ENCODE results near the gene DNAH2.

DNAH2 gene

DNA sequence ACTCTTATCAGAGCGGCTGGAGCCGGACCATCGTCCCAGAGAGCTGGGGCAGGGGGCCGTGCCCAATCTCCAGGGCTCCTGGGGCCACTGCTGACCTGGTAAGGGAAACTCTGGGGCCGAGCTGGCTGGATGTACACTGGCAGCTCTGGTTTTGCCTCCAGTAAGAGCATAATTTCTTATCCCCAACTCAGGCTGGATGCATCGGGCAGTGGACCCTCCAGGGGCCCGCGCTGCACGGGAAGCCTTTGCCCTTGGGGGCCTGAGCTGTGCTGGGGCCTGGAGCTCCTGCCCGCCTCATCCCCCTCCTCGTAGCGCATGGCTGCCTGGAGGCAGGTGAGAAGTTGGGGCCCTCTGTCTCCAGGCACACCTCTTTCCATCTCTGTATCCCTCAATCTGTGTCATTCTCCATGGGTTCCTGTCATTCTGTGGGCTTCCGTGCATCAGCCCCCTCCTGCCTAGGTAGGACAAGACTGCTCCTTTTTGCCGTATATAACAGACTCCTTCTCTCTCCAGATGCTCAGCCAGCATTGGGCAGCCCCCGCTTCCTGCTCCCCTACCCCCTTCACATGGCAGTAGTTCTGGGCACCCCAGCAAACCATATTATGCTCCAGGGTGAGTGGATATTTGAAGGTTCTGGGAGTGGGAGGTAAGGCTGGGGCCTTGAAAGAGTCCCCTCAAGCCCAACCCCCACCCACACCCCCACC, 128.0 kb downstream of the DNAH2 start:
- peak overlapping the region; percentile 98 for H3K4me2 ChIP-seq (ENCODE audit: low read depth, low read length, poor library complexity, severe bottlenecking)
- peaks cover 13% of the 10 kb centered on the region for H3K4me1 ChIP-seq (ENCODE audit: insufficient read depth, low read length, poor library complexity, severe bottlenecking)
- H3K9me3 ChIP-seq (ENCODE audit: insufficient read depth, low read depth, low read length): no peaks in the 10 kb centered on the region
- H3K79me2 ChIP-seq (ENCODE audit: insufficient read depth, low read length): peaks cover 47% of the 10 kb centered on the region; the same call in 1 of the 2 replicates
- H3K9ac ChIP-seq (ENCODE audit: low read depth, low read length, poor library complexity, severe bottlenecking): peak overlapping the region; percentile 77
- no peaks in the 10 kb centered on the region for H3F3A ChIP-seq (ENCODE audit: low read depth)
- H4K20me1 ChIP-seq (ENCODE audit: insufficient read depth, low read length, poor library complexity, severe bottlenecking): peaks cover 59% of the 10 kb centered on the region
- no peaks in the 10 kb centered on the region for H3K9me2 ChIP-seq (replicated peaks; ENCODE audit: low read depth, low read length)
- peaks cover 42% of the 10 kb centered on the region; the same call in 1 of the 2 replicates for H3K36me3 ChIP-seq (ENCODE audit: insufficient read depth, low read length)
- no peak overlapping the region for H2AFZ ChIP-seq (ENCODE audit: low read length)
- no peaks in the 10 kb centered on the region for H3K27me3 ChIP-seq (ENCODE audit: insufficient read depth, low read length, poor library complexity, severe bottlenecking)
- peak overlapping the region; percentile 88 for H3K4me3 ChIP-seq (ENCODE audit: low read length, poor library complexity, severe bottlenecking)
- no peak for TF ChIP-seq EZH2phosphoT487 (IDR thresholded peaks at IDR 0.05; ENCODE audit: borderline replicate concordance)
- TF ChIP-seq, protein P1, sequence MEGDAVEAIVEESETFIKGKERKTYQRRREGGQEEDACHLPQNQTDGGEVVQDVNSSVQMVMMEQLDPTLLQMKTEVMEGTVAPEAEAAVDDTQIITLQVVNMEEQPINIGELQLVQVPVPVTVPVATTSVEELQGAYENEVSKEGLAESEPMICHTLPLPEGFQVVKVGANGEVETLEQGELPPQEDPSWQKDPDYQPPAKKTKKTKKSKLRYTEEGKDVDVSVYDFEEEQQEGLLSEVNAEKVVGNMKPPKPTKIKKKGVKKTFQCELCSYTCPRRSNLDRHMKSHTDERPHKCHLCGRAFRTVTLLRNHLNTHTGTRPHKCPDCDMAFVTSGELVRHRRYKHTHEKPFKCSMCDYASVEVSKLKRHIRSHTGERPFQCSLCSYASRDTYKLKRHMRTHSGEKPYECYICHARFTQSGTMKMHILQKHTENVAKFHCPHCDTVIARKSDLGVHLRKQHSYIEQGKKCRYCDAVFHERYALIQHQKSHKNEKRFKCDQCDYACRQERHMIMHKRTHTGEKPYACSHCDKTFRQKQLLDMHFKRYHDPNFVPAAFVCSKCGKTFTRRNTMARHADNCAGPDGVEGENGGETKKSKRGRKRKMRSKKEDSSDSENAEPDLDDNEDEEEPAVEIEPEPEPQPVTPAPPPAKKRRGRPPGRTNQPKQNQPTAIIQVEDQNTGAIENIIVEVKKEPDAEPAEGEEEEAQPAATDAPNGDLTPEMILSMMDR (conservative IDR thresholded peaks at IDR 0.05; ENCODE audit: low read length): no peak

DNA sequence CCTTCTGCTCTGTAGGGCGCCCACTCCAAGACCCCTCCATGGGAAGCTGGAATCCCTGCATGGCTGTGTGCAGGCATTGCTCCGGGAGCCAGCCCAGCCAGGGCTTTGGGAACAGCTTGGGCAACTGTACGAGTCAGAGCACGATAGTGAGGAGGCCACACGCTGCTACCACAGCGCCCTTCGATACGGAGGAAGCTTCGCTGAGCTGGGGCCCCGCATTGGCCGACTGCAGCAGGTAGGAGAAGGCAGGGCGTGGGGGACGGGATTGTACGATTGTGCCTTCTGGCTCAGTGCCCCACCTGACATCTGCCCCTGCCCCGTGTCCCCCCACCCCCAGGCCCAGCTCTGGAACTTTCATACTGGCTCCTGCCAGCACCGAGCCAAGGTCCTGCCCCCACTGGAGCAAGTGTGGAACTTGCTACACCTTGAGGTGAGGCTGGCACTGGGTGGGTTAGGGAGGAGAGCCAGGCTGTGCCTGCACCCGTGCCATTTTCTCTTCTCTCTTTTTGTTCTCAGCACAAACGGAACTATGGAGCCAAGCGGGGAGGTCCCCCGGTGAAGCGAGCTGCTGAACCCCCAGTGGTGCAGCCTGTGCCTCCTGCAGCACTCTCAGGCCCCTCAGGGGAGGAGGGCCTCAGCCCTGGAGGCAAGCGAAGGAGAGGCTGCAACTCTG, 128.7 kb downstream of the DNAH2 start:
- TF ChIP-seq, protein P1 (conservative IDR thresholded peaks at IDR 0.05; ENCODE audit: low read length): no peak
- no peak for TF ChIP-seq EZH2phosphoT487 (IDR thresholded peaks at IDR 0.05; ENCODE audit: borderline replicate concordance)
- peaks cover 49% of the 10 kb centered on the region; the same call in 1 of the 2 replicates for H3K36me3 ChIP-seq (ENCODE audit: insufficient read depth, low read length)
- peaks cover 56% of the 10 kb centered on the region for H4K20me1 ChIP-seq (ENCODE audit: insufficient read depth, low read length, poor library complexity, severe bottlenecking)

DNA sequence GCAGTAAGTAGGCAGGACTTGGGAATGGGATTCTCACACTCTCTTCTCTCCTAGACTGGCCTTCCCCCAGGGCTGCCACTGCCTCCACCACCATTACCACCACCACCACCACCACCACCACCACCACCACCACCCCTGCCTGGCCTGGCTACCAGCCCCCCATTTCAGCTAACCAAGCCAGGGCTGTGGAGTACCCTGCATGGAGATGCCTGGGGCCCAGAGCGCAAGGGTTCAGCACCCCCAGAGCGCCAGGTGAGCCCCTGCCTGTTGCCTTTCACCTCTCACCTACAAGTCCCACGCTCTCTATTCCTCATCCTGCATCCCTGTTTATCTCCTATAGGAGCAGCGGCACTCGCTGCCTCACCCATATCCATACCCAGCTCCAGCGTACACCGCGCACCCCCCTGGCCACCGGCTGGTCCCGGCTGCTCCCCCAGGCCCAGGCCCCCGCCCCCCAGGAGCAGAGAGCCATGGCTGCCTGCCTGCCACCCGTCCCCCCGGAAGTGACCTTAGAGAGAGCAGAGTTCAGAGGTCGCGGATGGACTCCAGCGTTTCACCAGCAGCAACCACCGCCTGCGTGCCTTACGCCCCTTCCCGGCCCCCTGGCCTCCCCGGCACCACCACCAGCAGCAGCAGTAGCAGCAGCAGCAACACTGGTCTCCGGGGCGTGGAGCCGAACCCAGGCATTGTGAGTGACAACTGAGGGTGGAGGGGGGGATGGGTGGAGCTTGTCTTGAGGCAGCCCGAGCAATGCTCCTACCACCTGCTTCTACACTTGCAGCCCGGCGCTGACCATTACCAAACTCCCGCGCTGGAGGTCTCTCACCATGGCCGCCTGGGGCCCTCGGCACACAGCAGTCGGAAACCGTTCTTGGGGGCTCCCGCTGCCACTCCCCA, 129.5 kb downstream of the DNAH2 start:
- H3K36me3 ChIP-seq (ENCODE audit: insufficient read depth, low read length): peaks cover 56% of the 10 kb centered on the region; the same call in 1 of the 2 replicates
- TF ChIP-seq EZH2phosphoT487 (IDR thresholded peaks at IDR 0.05; ENCODE audit: borderline replicate concordance): no peak
- TF ChIP-seq, protein P1 (conservative IDR thresholded peaks at IDR 0.05; ENCODE audit: low read length): no peak
- H3K27me3 ChIP-seq (ENCODE audit: insufficient read depth, low read length, poor library complexity, severe bottlenecking): no peaks in the 10 kb centered on the region
- peaks cover 36% of the 10 kb centered on the region; the same call in 1 of the 2 replicates for H3K79me2 ChIP-seq (ENCODE audit: insufficient read depth, low read length)
- no peak overlapping the region for H3K4me2 ChIP-seq (ENCODE audit: low read depth, low read length, poor library complexity, severe bottlenecking)
- H3K9me2 ChIP-seq (replicated peaks; ENCODE audit: low read depth, low read length): no peaks in the 10 kb centered on the region
- no peaks in the 10 kb centered on the region for H3F3A ChIP-seq (ENCODE audit: low read depth)
- no peak overlapping the region for H3K4me3 ChIP-seq (ENCODE audit: low read length, poor library complexity, severe bottlenecking)
- H3K4me1 ChIP-seq (ENCODE audit: insufficient read depth, low read length, poor library complexity, severe bottlenecking): peaks cover 5% of the 10 kb centered on the region
- H4K20me1 ChIP-seq (ENCODE audit: insufficient read depth, low read length, poor library complexity, severe bottlenecking): peaks cover 55% of the 10 kb centered on the region
- no peak overlapping the region for H2AFZ ChIP-seq (ENCODE audit: low read length)
- no peak overlapping the region for H3K9ac ChIP-seq (ENCODE audit: low read depth, low read length, poor library complexity, severe bottlenecking)
- H3K9me3 ChIP-seq (ENCODE audit: insufficient read depth, low read depth, low read length): no peaks in the 10 kb centered on the region

More for the DNA sequence above, 128.7 kb downstream of the DNAH2 start:
- no peaks in the 10 kb centered on the region for H3K9me3 ChIP-seq (ENCODE audit: insufficient read depth, low read depth, low read length)
- H2AFZ ChIP-seq (ENCODE audit: low read length): no peak overlapping the region
- H3K4me2 ChIP-seq (ENCODE audit: low read depth, low read length, poor library complexity, severe bottlenecking): no peak overlapping the region
- H3K4me1 ChIP-seq (ENCODE audit: insufficient read depth, low read length, poor library complexity, severe bottlenecking): peaks cover 7% of the 10 kb centered on the region
- H3K4me3 ChIP-seq (ENCODE audit: low read length, poor library complexity, severe bottlenecking): no peak overlapping the region
- no peaks in the 10 kb centered on the region for H3K27me3 ChIP-seq (ENCODE audit: insufficient read depth, low read length, poor library complexity, severe bottlenecking)
- H3K79me2 ChIP-seq (ENCODE audit: insufficient read depth, low read length): peaks cover 40% of the 10 kb centered on the region; the same call in 1 of the 2 replicates
- H3K9me2 ChIP-seq (replicated peaks; ENCODE audit: low read depth, low read length): no peaks in the 10 kb centered on the region
- H3K9ac ChIP-seq (ENCODE audit: low read depth, low read length, poor library complexity, severe bottlenecking): no peak overlapping the region
- H3F3A ChIP-seq (ENCODE audit: low read depth): no peaks in the 10 kb centered on the region
